Astrocyte (in vitro differentiated cells and primary cell): ENCODE data around the gene EVA1C.

Experiments used
- CTCF ChIP-seq: IDR thresholded peaks from 2 replicates; pipeline ENCODE4 v1.5.1; 2011; ENCODE audit warnings: low read depth, mild to moderate bottlenecking, inconsistent platforms, low read length, moderate library complexity; ENCODE audit not compliant: insufficient read depth
- EZH2 ChIP-seq: IDR thresholded peaks from 2 replicates; pipeline ENCODE4 v1.6.1; 2012; ENCODE audit warnings: mild to moderate bottlenecking, low read length, inconsistent platforms; ENCODE audit not compliant: insufficient read depth

GRCh38 chr21:32523988-32524719 lies 111.6 kb downstream of the EVA1C start:
- TF ChIP-seq CTCF (no peak), EZH2 (no peak)
